HEK293 (cell line): ENCODE results near the gene ACADVL.

Experiments used
- BCL11A ChIP-seq: fragments of 450-650 bp; formaldehyde crosslinking; IDR thresholded peaks from 2 replicates; pipeline ENCODE4 v1.5.1; 2016; ENCODE audit warnings: low read depth, missing biosample characterization, missing genetic modification characterization
- ELK4 ChIP-seq: IDR thresholded peaks from 2 replicates; pipeline ENCODE4 v1.6.1; 2011; ENCODE audit warnings: mild to moderate bottlenecking, low read depth, low read length, borderline replicate concordance
- FEZF1 ChIP-seq: fragments of 450-650 bp; formaldehyde crosslinking; IDR thresholded peaks from 2 replicates; pipeline ENCODE4 v1.5.1; 2016; ENCODE audit warnings: missing biosample characterization, missing genetic modification characterization
- GFI1B ChIP-seq: fragments of 450-650 bp; formaldehyde crosslinking; IDR thresholded peaks from 2 replicates; pipeline ENCODE4 v1.5.1; 2016; ENCODE audit warnings: missing biosample characterization, missing genetic modification characterization
- GLIS1 ChIP-seq: fragments of 450-650 bp; formaldehyde crosslinking; IDR thresholded peaks from 2 replicates; pipeline ENCODE4 v1.5.1; 2016; ENCODE audit warnings: missing biosample characterization, missing genetic modification characterization
- KLF1 ChIP-seq: fragments of 450-650 bp; formaldehyde crosslinking; IDR thresholded peaks from 2 replicates; pipeline ENCODE4 v1.5.1; 2016; ENCODE audit warnings: missing biosample characterization, missing genetic modification characterization
- KLF16 ChIP-seq: fragments of 450-650 bp; formaldehyde crosslinking; IDR thresholded peaks from 2 replicates; pipeline ENCODE4 v1.5.1; 2017; ENCODE audit warnings: missing biosample characterization, missing genetic modification characterization
- MYNN ChIP-seq: fragments of 450-650 bp; formaldehyde crosslinking; IDR thresholded peaks from 2 replicates; pipeline ENCODE4 v1.5.1; 2016; ENCODE audit warnings: missing biosample characterization, missing genetic modification characterization, borderline replicate concordance
- PRDM1 ChIP-seq: fragments of 450-650 bp; formaldehyde crosslinking; IDR thresholded peaks from 2 replicates; pipeline ENCODE4; 2016; ENCODE audit warnings: missing biosample characterization, missing genetic modification characterization
- PRDM10 ChIP-seq: fragments of 450-650 bp; formaldehyde crosslinking; IDR thresholded peaks from 2 replicates; pipeline ENCODE4 v1.5.1; 2016; ENCODE audit warnings: missing biosample characterization, missing genetic modification characterization
- SCRT2 ChIP-seq: fragments of 450-650 bp; formaldehyde crosslinking; IDR thresholded peaks from 2 replicates; pipeline ENCODE4 v1.5.1; 2016; ENCODE audit warnings: missing biosample characterization, missing genetic modification characterization
- SP3 ChIP-seq: fragments of 450-650 bp; formaldehyde crosslinking; IDR thresholded peaks from 2 replicates; pipeline ENCODE4 v1.5.1; 2016; ENCODE audit warnings: missing biosample characterization, missing genetic modification characterization
- ZBTB10 ChIP-seq: fragments of 450-650 bp; formaldehyde crosslinking; IDR thresholded peaks from 2 replicates; pipeline ENCODE4 v1.5.1; 2016; ENCODE audit warnings: missing biosample characterization, missing genetic modification characterization
- ZBTB17 ChIP-seq: fragments of 450-650 bp; formaldehyde crosslinking; IDR thresholded peaks from 2 replicates; pipeline ENCODE4 v1.5.1; 2016; ENCODE audit warnings: missing biosample characterization, missing genetic modification characterization
- ZBTB26 ChIP-seq: fragments of 450-650 bp; formaldehyde crosslinking; optimal IDR thresholded peaks from 2 replicates; pipeline ENCODE3; 2016; ENCODE audit warnings: missing biosample characterization, mild to moderate bottlenecking, missing genetic modification characterization
- ZBTB6 ChIP-seq: fragments of 450-650 bp; formaldehyde crosslinking; IDR thresholded peaks from 2 replicates; pipeline ENCODE4 v1.5.1; 2017; ENCODE audit warnings: missing biosample characterization, missing genetic modification characterization
- ZFP41 ChIP-seq: fragments of 450-650 bp; formaldehyde crosslinking; IDR thresholded peaks from 2 replicates; pipeline ENCODE4 v1.5.1; 2016; ENCODE audit warnings: missing biosample characterization, missing genetic modification characterization, borderline replicate concordance
- ZNF133 ChIP-seq: fragments of 450-650 bp; formaldehyde crosslinking; IDR thresholded peaks from 2 replicates; pipeline ENCODE4 v1.5.1; 2016; ENCODE audit warnings: missing biosample characterization, missing genetic modification characterization
- ZNF140 ChIP-seq: fragments of 450-650 bp; formaldehyde crosslinking; IDR thresholded peaks from 2 replicates; pipeline ENCODE4 v1.5.1; 2016; ENCODE audit warnings: missing biosample characterization, missing genetic modification characterization
- ZNF16 ChIP-seq: fragments of 450-650 bp; formaldehyde crosslinking; IDR thresholded peaks from 2 replicates; pipeline ENCODE4 v1.5.1; 2016; ENCODE audit warnings: low read depth, missing biosample characterization, missing genetic modification characterization
- ZNF2 ChIP-seq: fragments of 450-650 bp; formaldehyde crosslinking; IDR thresholded peaks from 2 replicates; pipeline ENCODE4 v1.5.1; 2016; ENCODE audit warnings: missing biosample characterization, missing genetic modification characterization
- ZNF311 ChIP-seq: fragments of 450-650 bp; formaldehyde crosslinking; IDR thresholded peaks from 2 replicates; pipeline ENCODE4 v1.5.1; 2017; ENCODE audit warnings: missing biosample characterization, missing genetic modification characterization, borderline replicate concordance
- ZNF404 ChIP-seq: fragments of 450-650 bp; formaldehyde crosslinking; IDR thresholded peaks from 2 replicates; pipeline ENCODE4 v1.5.1; 2017; ENCODE audit warnings: missing biosample characterization, missing genetic modification characterization
- ZNF433 ChIP-seq: fragments of 450-650 bp; formaldehyde crosslinking; IDR thresholded peaks from 2 replicates; pipeline ENCODE4 v1.5.1; 2016; ENCODE audit warnings: missing biosample characterization, missing genetic modification characterization, low read depth
- ZNF48 ChIP-seq: fragments of 450-650 bp; formaldehyde crosslinking; IDR thresholded peaks from 2 replicates; pipeline ENCODE4 v1.5.1; 2016; ENCODE audit warnings: missing biosample characterization, missing genetic modification characterization
- ZNF501 ChIP-seq: fragments of 450-650 bp; formaldehyde crosslinking; IDR thresholded peaks from 2 replicates; pipeline ENCODE4 v1.5.1; 2016; ENCODE audit warnings: missing biosample characterization, missing genetic modification characterization
- ZNF600 ChIP-seq: fragments of 450-650 bp; formaldehyde crosslinking; IDR thresholded peaks from 2 replicates; pipeline ENCODE4 v1.5.1; 2016; ENCODE audit warnings: missing biosample characterization, missing genetic modification characterization
- ZNF629 ChIP-seq: fragments of 450-650 bp; formaldehyde crosslinking; IDR thresholded peaks from 2 replicates; pipeline ENCODE4 v1.5.1; 2017; ENCODE audit warnings: missing biosample characterization, missing genetic modification characterization
- ZNF658 ChIP-seq: fragments of 450-650 bp; formaldehyde crosslinking; IDR thresholded peaks from 2 replicates; pipeline ENCODE4; 2016; ENCODE audit warnings: missing biosample characterization, missing genetic modification characterization
- ZNF677 ChIP-seq: fragments of 450-650 bp; IDR thresholded peaks from 2 replicates; pipeline ENCODE4 v1.5.0; 2018; ENCODE audit warnings: missing biosample characterization, mild to moderate bottlenecking, missing genetic modification characterization, moderate library complexity
- ZNF777 ChIP-seq: fragments of 450-650 bp; formaldehyde crosslinking; IDR thresholded peaks from 2 replicates; pipeline ENCODE4 v1.5.1; 2017; ENCODE audit warnings: missing biosample characterization, missing genetic modification characterization, borderline replicate concordance

ACADVL gene

GRCh38 chr17:7262935-7263800, 43.4 kb downstream of the ACADVL start (continued):
- TF ChIP-seq ELK4 (no peak), BCL11A (tag by site-specific recombination) (no peak), ZNF600 (tag by site-specific recombination) (peak; percentile 98), SCRT2 (no peak), ZNF658 (no peak), ZNF501 (tag by site-specific recombination) (peak; percentile 47; the same call in 1 of the 2 replicates), ZNF2 (tag by site-specific recombination) (0 out of 2 replicates have a peak, but pooled peaks have one; percentile 34), ZNF629 (tag by site-specific recombination) (peak; percentile 65), ZNF16 (no peak), KLF16 (tag by site-specific recombination) (no peak), ZNF677 (tag by site-specific recombination) (no peak), ZBTB17 (tag by site-specific recombination) (peak; percentile 93), GFI1B (tag by site-specific recombination) (no peak), ZNF777 (tag by site-specific recombination) (no peak), ZNF133 (tag by site-specific recombination) (no peak), GLIS1 (peak; percentile 31), ZNF404 (tag by site-specific recombination) (no peak), ZBTB6 (tag by site-specific recombination) (no peak), MYNN (no peak), ZBTB10 (tag by site-specific recombination) (peak; percentile 12; the same call in 1 of the 2 replicates), FEZF1 (no peak), KLF1 (tag by site-specific recombination) (peak; percentile 84), ZBTB26 (peak; percentile 17), SP3 (tag by site-specific recombination) (peak; percentile 23; the same call in 1 of the 2 replicates), ZNF140 (tag by site-specific recombination) (no peak), ZFP41 (no peak), ZNF311 (tag by site-specific recombination) (no peak), PRDM1 (peak; percentile 66), ZNF48 (no peak), PRDM10 (peak; percentile 88), ZNF433 (tag by site-specific recombination) (no peak)
